Spleen (tissue), 7 donors: ENCODE data around the gene ATP10B.

Experiments
- CTCF ChIP-seq, 11 experiments: fragments of 200-600 bp in 7 of 11; fragments of 450-650 bp in 4 of 11; sonication (generic) in 4 of 11; IDR thresholded peaks in 8 of 11; conservative IDR thresholded peaks in 3 of 11; 1 replicate in 7 of 11; 2 replicates in 4 of 11; pipeline versions ENCODE4 v1.4.0 to v1.8.0; 2016 to 2021; ENCODE audit warnings: antibody characterized with exemption in 11 of 11, inconsistent platforms in 4 of 11, mild to moderate bottlenecking in 1 of 11
- POLR2A ChIP-seq, 3 donors: fragments of 450-650 bp; IDR thresholded peaks; one replicate each; pipeline ENCODE4 v1.5.1; 2017; ENCODE audit warnings: antibody characterized with exemption in 3 of 3, mild to moderate bottlenecking in 1 of 3
- POLR2AphosphoS5 ChIP-seq, 3 donors: sonication (generic); formaldehyde crosslinking; IDR thresholded peaks; one replicate each; pipeline ENCODE4 v1.5.1; 2017; ENCODE audit warnings: antibody characterized with exemption in 3 of 3
- donor health status: DM: no; HTN: no; CAD: no; lungs with moderate emphysema.
- donor health status: DM: no; HTN: no; CAD: no.
- donor health status: DM: no; HTN: no; CAD: no.

DNA sequence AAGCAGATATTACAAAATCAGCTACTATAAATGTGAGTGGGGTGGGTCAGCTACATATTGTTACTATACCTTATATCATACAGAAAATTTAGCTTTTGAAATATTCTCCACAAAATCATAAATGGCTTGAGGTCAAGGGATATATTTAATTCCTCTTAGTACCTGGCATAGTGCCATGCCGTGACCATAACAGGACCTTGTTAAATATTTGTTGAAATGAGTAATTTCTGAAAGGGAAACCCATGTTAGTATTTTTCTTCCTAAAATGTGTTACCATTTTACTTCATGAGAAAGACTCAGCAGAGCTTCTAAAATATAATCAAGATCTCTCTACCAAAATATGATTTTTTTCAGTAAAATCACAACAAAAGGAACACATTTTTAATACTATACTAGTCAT is 14.8 kb downstream of the ATP10B start:
- no peak for TF ChIP-seq CTCF (IDR thresholded peaks at IDR 0.05 in 8 of 11, conservative IDR thresholded peaks at IDR 0.05 in 3 of 11)
- TF ChIP-seq POLR2A (IDR thresholded peaks at IDR 0.05): no peak
- TF ChIP-seq POLR2AphosphoS5 (IDR thresholded peaks at IDR 0.05): no peak
